Measurements from ENCODE around the gene KIF3A.
"Not testable (repeated sequence)": the region's sequence is repeated elsewhere in the genome, so short reads cannot be mapped to it uniquely, and the experiment has no call there.

The KIF3A gene

GRCh38 chr5:132704875-132705274 lies 32.5 kb downstream of the KIF3A start:
- H3K4me3 ChIP-seq (ENCODE audit: low read length, poor library complexity, severe bottlenecking) = no peak overlapping the region
- H4K20me1 ChIP-seq (ENCODE audit: insufficient read depth, low read length, poor library complexity, severe bottlenecking) = no peaks in the 10 kb centered on the region
- no peaks in the 10 kb centered on the region for H3K4me1 ChIP-seq (ENCODE audit: insufficient read depth, low read length, poor library complexity, severe bottlenecking)
- no peaks in the 10 kb centered on the region for H3F3A ChIP-seq (ENCODE audit: low read depth)
- H3K36me3 ChIP-seq (ENCODE audit: insufficient read depth, low read length) = no peaks in the 10 kb centered on the region
- H3K9me3 ChIP-seq (ENCODE audit: insufficient read depth, low read depth, low read length) = no peaks in the 10 kb centered on the region
- TF ChIP-seq CTCF (conservative IDR thresholded peaks at IDR 0.05; ENCODE audit: low read length) = no peak
- no peak for TF ChIP-seq EZH2phosphoT487 (IDR thresholded peaks at IDR 0.05; ENCODE audit: borderline replicate concordance)
- H3K79me2 ChIP-seq (ENCODE audit: insufficient read depth, low read length) = no peaks in the 10 kb centered on the region
- H3K27me3 ChIP-seq (ENCODE audit: insufficient read depth, low read length, poor library complexity, severe bottlenecking) = no peaks in the 10 kb centered on the region
- no peak overlapping the region for H2AFZ ChIP-seq (ENCODE audit: low read length)
- H3K4me2 ChIP-seq (ENCODE audit: low read depth, low read length, poor library complexity, severe bottlenecking) = no peak overlapping the region
- H3K9ac ChIP-seq (ENCODE audit: low read depth, low read length, poor library complexity, severe bottlenecking) = no peak overlapping the region
- no peaks in the 10 kb centered on the region for H3K9me2 ChIP-seq (replicated peaks; ENCODE audit: low read depth, low read length)

GRCh38 chr5:132695956-132696355 lies 41.4 kb downstream of the KIF3A start:
- Histone ChIP-seq H3K9me3 (ENCODE audit: insufficient read depth, low read depth, low read length) (no peaks in the 10 kb centered on the region), H3K4me3 (ENCODE audit: low read length, poor library complexity, severe bottlenecking) (no peak overlapping the region)

GRCh38 chr5:132692632-132692967 lies 44.7 kb downstream of the KIF3A start:
- Histone ChIP-seq H3K4me1 (ENCODE audit: insufficient read depth, low read length, poor library complexity, severe bottlenecking) (peaks cover 18% of the 10 kb centered on the region), H2AFZ (ENCODE audit: low read length) (no peak overlapping the region), H3K9me2 (replicated peaks; ENCODE audit: low read depth, low read length) (no peaks in the 10 kb centered on the region), H3K36me3 (ENCODE audit: insufficient read depth, low read length) (no peaks in the 10 kb centered on the region), H4K20me1 (ENCODE audit: insufficient read depth, low read length, poor library complexity, severe bottlenecking) (no peaks in the 10 kb centered on the region), H3K79me2 (ENCODE audit: insufficient read depth, low read length) (no peaks in the 10 kb centered on the region), H3F3A (ENCODE audit: low read depth) (no peaks in the 10 kb centered on the region), H3K9ac (ENCODE audit: low read depth, low read length, poor library complexity, severe bottlenecking) (no peak overlapping the region), H3K9me3 (ENCODE audit: insufficient read depth, low read depth, low read length) (no peaks in the 10 kb centered on the region), H3K27me3 (ENCODE audit: insufficient read depth, low read length, poor library complexity, severe bottlenecking) (no peaks in the 10 kb centered on the region), H3K4me3 (ENCODE audit: low read length, poor library complexity, severe bottlenecking) (no peak overlapping the region), H3K4me2 (ENCODE audit: low read depth, low read length, poor library complexity, severe bottlenecking) (no peak overlapping the region)
- TF ChIP-seq CTCF (conservative IDR thresholded peaks at IDR 0.05; ENCODE audit: low read length) (no peak), EZH2phosphoT487 (IDR thresholded peaks at IDR 0.05; ENCODE audit: borderline replicate concordance) (no peak)

More at GRCh38 chr5:132695956-132696355, 41.4 kb downstream of the KIF3A start:
- Histone ChIP-seq H3K9ac (ENCODE audit: low read depth, low read length, poor library complexity, severe bottlenecking) (no peak overlapping the region), H3K4me1 (ENCODE audit: insufficient read depth, low read length, poor library complexity, severe bottlenecking) (no peaks in the 10 kb centered on the region), H3K79me2 (ENCODE audit: insufficient read depth, low read length) (no peaks in the 10 kb centered on the region), H3K9me2 (replicated peaks; ENCODE audit: low read depth, low read length) (no peaks in the 10 kb centered on the region), H4K20me1 (ENCODE audit: insufficient read depth, low read length, poor library complexity, severe bottlenecking) (no peaks in the 10 kb centered on the region), H3K27me3 (ENCODE audit: insufficient read depth, low read length, poor library complexity, severe bottlenecking) (no peaks in the 10 kb centered on the region), H3K36me3 (ENCODE audit: insufficient read depth, low read length) (no peaks in the 10 kb centered on the region), H3K4me2 (ENCODE audit: low read depth, low read length, poor library complexity, severe bottlenecking) (no peak overlapping the region), H2AFZ (ENCODE audit: low read length) (no peak overlapping the region), H3F3A (ENCODE audit: low read depth) (no peaks in the 10 kb centered on the region)
- TF ChIP-seq EZH2phosphoT487 (IDR thresholded peaks at IDR 0.05; ENCODE audit: borderline replicate concordance) (no peak), CTCF (conservative IDR thresholded peaks at IDR 0.05; ENCODE audit: low read length) (no peak)

- not testable (repeated sequence) for H2AFZ ChIP-seq (ENCODE audit: low read length); H3K9me3 ChIP-seq (ENCODE audit: insufficient read depth, low read depth, low read length); H3K4me2 ChIP-seq (ENCODE audit: low read depth, low read length, poor library complexity, severe bottlenecking); H3F3A ChIP-seq (ENCODE audit: low read depth); H3K9ac ChIP-seq (ENCODE audit: low read depth, low read length, poor library complexity, severe bottlenecking); H4K20me1 ChIP-seq (ENCODE audit: insufficient read depth, low read length, poor library complexity, severe bottlenecking); H3K9me2 ChIP-seq (replicated peaks; ENCODE audit: low read depth, low read length); H3K27me3 ChIP-seq (ENCODE audit: insufficient read depth, low read length, poor library complexity, severe bottlenecking); H3K4me3 ChIP-seq (ENCODE audit: low read length, poor library complexity, severe bottlenecking); H3K79me2 ChIP-seq (ENCODE audit: insufficient read depth, low read length); H3K36me3 ChIP-seq (ENCODE audit: insufficient read depth, low read length)
- H3K4me1 ChIP-seq (ENCODE audit: insufficient read depth, low read length, poor library complexity, severe bottlenecking) = peaks cover 19% of the 10 kb centered on the region
These were observed 45.4 kb downstream of the KIF3A start for GRCh38 chr5:132691755-132692631.
